ENCODE results near the gene AANAT.

AANAT gene

DNA sequence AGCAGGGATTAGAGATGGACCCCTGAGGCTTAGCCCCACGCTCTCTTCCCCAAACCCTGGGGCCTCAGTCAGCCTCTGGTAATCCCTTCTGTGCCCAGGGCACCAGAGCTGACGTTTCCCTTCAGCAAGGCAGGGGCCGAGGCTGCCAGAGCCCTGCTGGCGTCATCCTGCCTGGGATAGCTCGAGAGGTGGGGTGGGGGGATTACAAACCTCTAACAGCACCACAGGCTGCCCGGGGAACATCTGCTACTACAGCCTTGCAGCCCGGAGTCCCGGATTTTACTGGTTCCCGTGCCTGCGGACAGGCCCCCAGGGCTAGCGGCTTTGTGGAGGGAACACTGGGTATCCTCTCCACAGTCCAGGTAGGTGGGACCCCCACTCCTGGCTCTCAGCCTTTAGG lies at the start of gene AANAT:
AANAT (plus strand) TSS at position 238 of the 400 bp plus-strand sequence. CDS start 1,144 bp downstream, outside the sequence.
- no peak for DNase-seq (ENCODE audit: low read depth)

DNA sequence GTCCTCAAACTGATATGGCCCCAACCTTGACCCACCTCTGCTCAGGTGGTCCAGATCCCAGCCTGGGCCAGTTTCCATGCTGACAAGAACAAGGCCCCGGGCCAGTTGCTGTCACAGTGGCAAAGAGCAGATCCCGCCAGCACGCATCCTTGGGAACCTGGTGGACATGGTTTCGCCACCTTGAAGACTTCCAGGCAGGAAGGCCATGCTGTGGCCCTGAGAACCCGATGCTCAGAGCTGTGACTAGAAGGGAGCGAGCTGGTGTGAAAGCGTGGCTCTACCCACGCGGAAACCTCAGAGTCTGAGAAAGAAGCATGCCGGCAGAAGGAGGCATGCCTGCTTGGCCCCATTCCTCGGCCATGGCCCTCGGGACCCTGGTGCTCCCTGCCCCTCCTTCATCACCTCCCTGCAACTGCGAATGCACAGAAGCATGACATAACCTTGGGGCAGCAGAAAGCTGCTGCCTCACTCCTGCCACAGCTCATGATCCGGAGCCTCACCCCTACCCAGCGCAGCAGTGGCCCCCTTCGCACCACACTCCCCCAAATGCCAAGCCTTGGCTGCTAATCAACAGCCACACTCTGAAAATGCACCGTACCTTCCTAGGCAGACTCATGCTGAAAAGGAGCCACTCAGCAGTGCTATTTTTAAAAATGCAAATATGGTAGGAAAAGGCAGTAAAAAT lies 47.7 kb upstream of the AANAT start:
- no peak for DNase-seq (ENCODE audit: low read depth)

DNA sequence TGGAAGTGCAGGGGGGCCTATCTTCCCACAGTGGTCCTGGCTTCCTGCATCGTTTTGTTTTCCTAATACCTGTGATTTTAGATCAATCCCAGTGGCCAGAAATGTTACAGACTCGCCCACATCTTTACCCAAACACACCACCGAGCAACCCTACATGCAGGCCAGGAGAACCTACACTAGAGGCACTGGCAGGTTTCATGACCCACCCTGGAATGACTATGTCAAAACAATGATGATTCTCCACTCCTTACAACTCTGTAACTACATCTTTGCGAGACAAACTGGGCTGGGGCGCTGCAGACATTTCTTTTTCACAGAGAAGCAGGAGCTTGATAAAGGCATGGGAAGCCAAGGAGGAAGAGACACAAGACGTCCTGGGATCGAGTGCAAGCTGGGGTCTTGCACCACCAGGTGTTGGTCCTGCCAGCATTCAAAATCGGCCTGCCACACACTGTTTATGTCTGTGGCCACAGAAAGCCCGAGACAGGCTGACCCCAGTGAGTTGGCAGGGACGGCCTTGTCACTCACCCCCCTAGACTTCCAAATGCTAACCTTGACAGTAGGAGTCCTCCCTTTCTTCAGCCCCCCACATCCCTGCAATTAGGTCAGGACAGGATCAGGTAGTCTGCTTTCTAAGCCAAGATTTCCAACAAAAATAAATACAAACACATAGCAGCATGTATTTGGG lies 46.9 kb upstream of the AANAT start:
- no peak for DNase-seq (ENCODE audit: low read depth)

DNA sequence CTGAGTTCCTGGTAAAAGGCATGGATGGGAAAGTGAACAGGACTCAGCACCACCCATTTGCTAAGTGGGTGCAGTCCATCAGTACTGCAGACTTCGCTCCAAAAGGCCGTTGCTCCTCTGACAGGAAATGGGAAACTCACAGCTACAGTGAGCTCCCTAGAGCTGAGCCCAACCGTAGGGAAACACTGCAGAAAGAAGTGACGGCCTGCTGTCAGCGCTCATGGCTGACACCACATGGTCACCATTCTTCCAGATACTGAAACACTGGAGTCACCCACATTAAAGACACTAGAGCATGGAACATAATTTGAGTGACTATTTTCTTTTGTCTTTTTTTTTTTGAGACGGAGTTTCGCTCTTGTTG lies 46.4 kb upstream of the AANAT start:
- DNase-seq (ENCODE audit: low read depth): no peak

DNA sequence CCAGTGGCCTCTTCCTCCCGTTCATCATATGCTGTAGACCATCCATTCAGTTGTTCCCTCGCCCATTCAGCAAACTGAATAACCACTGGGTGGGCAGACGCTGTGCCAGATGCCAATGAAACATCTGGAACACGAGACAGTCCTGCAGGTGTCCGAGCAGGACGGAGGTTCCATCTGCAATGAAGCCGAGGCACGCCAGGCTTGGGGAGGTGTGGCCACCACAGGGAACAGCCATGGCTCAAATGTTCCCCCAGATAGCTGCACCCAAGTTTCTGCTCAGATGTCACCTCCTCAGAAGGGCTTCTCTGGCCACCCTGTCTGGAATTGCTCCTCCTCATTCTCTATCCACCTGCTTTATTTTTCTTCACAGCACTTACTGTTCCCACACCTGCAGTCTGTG lies 45.0 kb upstream of the AANAT start:
- no peak for DNase-seq (ENCODE audit: low read depth)

DNA sequence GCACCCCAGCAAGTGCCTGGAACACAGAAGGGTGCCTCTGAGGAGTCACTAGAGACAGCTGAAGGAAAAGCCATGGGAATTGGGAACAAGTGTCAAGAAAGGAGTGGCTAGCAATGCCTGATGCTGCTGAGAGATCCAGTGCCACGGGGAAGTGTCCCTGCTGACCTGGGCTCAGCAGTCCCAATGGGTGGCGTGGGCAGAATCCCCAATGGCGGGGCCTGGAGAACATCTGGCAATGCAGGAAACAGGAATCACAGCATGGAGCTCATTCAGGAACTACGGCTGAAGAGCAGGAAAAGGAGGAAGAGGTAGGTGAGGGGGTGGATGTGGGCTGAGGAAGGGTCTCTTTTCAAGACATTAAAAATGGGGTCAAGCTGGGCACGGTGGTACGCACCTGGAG lies 44.5 kb upstream of the AANAT start:
- no peak for DNase-seq (ENCODE audit: low read depth)

DNA sequence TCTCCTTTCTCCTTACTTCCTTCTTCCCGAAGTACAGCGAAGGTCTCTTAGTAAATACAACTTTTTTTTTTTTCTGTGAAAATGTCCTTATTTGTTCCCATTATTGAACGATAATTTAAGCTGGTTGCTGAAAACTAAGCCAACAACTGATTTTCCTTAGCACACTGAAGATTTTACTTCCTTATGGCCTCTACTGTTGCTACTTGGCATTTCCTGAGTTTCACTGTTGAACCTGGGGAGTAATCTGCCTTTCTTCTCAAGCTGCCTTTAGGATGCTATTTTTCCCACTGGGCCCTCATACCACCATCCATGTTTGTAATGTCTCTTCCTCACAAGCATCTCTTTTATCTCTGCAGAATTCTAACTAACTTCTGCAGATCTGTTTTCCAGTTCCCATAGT lies 40.5 kb upstream of the AANAT start:
- no peak for DNase-seq (ENCODE audit: low read depth)

DNA sequence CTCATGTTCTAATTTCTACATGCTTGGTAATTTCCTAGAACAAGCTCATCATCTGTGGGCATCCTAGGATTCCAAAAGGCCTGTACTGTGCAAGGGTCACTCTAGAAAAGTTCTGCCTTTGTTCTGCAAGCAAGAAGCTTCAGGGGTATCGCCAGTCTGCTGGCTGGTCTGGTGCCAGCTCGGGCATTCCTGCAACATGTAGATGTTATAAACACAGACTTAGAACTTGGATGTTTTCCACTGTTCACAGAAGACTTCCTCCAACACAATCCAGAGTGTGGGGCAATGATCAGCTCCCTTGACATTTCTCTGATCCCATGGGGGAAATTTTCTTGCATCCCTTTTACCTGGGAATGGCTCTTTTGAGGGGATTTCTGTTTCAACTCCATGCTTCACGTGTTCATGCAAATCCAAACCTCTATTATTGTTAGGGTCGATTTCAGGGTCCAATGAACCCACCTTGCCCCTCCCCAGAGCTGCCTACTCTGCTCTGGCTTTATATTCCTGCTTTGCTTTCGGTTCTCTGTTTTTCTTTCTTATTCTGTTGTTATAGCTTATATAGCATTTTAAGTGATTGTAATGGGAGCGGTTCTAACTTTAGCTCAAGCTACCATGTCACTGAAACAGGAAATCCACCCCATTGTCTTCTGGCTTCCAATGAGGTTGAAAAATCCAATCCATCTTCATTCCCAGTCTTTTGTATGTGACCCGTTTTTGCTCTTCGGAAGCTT lies 39.7 kb upstream of the AANAT start:
- no peak for DNase-seq (ENCODE audit: low read depth)

DNA sequence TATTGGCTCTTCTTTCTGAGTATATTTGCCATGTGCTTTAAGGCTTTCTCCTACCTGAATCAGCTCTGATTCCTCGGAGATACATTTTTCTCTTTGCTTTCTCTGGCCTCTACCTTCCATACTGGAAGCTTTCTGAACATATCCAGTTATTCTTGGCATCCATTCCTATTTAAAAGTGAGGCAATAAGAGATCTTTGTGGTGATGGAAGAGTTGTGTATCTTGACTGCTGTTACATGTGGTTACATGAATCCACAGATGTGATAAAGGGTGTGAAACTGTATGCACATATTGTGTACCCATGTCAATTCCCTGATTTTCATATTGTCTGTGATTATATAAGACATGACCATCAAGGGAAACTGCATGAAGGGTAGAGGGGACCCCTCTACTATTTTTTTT lies 38.9 kb upstream of the AANAT start:
- DNase-seq (ENCODE audit: low read depth): no peak

DNA sequence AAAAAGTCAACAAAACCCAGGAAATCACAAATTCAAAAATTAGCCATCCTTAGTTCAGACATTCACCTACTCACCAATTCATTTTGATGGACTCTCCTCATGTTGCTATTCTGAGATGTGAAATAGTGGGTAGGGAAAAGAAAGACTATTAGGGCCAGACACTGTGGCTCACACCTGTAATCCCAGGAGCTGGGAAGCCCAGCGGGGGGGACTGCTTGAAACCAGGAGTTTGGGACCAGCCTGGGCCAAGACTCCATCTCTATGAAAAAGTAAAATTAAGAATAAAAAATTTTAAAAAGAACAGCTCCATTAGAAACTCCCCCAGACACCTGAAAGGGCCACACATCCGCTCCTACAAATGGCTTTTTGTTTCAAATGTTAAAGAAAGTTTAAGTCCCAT lies 35.9 kb upstream of the AANAT start:
- DNase-seq (ENCODE audit: low read depth): no peak

DNA sequence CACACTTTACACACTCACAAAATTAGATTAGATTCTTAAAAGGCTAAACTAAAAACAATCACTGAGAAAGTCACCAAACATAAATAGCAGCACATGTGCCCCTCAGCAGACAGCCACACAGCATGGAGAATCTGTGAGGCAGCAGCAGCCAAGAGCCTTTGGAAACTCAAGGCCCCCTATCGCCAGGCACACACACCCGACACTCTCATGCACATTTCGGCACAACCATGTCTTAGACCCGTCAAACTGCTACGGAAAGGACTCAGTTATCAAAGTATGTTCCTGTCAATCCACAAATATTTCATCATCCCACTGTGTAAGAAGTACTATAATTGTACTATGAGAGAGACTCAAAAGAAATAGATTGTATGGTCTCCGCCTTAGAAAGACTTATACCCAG lies 35.4 kb upstream of the AANAT start:
- no peak for DNase-seq (ENCODE audit: low read depth)

DNA sequence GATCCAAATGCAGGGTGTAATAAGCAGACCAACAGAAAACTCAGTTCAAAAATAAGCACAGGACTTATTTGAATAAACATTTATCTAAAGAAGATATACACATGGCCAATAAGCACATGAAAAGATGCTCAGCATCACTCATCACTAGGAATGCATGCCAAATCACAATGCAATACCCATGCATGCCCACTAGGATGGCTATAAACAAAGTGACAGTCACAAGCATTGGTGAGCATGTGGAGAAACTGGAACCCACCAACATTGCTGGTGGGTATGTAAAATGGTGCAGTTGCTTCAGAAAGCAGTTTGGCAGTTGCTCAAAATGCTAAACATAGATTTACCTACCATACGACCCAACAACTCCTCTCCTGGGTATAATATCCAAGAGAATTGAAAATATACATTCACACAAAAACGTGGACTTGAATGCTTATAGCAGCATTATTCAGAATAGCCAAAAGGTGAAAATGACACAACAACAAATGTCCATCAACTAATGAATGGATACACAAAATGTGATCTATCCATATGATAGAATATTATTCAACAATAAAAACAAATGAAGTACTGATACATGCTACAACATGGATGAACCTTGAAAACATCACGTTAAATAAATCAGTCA lies 34.6 kb upstream of the AANAT start:
- no peak for DNase-seq (ENCODE audit: low read depth)

DNA sequence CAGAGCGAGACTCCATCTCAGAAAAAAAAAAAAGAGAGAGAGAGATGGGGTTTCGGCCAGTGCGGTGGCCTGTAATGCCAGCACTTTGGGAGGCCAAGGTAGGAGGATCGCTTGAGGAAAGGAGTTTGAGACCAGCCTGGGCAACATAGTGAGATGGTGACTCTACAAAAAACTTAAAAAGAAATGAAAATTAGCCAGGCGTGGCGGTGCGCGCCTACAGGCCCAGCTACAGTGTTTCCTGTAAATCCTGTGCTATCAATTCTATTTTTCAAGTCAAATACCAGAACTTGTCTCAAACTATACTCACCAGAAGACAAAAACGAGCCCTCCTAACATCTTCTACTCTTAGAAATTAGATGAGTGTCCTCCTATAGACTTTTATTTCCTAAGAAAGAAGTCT lies 33.7 kb upstream of the AANAT start:
- DNase-seq (ENCODE audit: low read depth): no peak

DNA sequence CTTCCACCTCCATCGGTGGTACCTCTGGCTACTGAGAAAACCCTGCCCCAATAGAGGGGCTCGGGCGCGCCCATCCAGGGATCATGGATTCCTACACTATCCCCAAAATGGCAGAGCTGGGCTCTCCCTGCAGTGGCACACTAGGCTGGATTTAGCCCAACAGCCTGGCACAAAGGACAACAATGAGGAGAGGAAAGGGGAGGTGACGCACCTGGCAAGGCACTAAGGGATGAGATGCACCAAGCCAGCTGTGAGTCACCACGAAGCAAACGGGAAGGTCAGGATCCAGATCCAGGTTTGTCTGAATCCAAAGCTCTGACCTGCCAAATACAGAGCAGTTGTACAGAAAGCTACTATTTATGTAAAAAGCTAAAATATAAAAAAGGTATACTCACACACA lies 32.5 kb upstream of the AANAT start:
- DNase-seq (ENCODE audit: low read depth): no peak

DNA sequence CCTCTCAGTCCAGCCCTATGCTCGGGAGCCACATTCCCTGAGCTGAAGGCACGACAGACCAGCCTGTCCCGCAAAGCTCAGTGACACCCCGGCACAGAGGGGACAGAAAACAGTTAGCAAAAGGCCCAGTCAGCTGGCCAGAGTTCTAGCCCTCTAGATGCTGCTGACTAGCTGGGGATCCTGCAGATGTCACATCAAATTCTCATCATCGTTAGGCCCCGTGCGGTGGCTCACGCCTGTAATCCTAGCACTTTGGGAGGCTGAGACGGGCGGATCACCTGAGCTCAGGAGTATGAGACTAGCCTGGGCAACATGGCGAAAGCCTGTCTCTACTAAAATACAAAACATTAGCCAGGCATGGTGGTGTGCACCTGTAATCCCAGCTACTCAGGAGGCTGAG lies 31.7 kb upstream of the AANAT start:
- DNase-seq (ENCODE audit: low read depth): no peak

DNA sequence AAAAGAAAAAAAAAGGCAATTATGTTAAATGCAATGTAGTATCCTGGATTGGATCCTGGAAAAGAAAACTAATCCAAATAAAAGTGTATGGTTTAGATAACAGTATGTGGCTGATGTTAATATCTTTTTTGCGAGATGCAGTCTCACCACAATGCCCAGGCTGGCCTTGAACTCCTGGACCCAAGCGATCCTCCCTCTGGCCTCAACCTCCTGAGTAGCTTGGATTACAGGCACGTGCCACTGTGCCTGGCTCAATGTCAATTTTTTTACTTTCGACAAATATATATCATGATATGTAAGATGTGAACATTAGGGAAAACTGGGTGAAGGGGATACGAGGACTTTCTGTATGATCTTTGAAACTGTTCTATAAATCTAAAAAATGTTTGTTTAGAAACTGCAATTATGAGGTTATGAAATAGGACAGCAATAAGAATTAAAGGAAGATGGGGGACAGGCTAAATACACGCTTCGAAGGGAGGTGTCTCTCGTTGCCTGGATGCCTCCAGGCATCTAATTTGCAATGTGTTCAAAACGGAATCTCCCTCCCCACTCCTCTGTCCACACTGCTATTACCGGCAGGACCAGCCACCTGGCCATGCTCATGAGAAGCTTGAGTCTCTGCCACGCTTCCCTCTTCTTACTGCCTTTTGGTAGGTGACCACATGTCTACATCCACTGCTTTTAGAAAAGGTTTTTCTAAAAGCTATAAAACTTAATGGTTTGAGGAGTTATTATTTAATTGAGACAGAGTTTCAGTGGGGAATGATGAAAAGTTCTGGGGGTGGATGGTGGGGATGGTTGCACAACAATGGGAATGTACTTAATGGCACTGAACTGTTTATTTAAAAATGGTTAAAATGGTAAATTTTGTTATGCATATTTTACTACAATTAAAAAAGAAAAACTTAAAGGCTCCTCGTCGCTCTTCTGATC lies 29.7 kb upstream of the AANAT start:
- no peak for DNase-seq (ENCODE audit: low read depth)

DNA sequence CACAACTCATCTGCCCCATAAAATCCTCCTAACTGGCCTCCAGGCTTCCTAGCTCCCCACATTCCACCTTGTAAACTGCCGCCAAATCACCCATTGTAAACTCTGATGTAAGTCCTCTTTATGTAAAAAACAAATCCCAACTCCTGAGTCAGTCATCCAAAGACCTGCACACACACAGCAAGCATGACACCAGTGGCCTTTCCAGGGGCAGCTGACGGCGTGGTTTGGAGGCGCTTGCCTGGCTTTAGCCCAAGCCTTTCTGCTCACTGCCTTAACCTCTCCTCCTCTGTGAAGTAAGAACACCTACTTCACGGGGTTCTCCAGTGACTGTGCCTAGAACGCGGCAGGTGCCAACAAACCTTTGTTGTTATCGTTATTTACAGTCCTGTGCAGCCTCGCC lies 28.5 kb upstream of the AANAT start:
- DNase-seq (ENCODE audit: low read depth): no peak

DNA sequence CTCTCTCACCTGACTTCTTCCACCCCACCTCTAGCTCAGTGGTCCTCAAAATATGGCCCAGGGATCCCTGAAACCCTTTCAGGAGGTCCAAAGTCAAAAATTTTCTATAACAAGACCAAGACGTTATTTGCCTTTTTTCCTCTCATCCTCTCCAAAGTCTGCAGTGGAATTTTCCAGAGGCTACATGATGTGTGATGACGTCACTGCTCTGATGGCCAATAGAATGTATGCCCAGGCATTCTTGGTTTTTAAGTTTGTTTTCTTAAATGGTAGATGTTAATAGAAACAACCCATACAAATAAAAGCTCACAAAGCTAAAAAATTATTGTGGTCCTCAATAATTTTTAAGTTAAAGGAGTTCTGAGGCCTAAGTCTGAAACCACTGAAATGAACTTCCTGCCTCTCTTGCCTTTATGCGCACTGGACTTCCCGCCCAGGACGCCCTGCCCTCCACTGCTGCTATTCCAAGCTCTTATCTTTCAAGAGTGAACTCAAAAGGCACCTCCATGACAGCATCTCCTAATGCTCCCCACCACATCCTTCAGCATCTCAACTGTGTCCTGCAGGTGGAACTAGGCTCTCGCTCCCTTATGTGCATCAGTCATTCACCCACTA lies 28.0 kb upstream of the AANAT start:
- no peak for DNase-seq (ENCODE audit: low read depth)

DNA sequence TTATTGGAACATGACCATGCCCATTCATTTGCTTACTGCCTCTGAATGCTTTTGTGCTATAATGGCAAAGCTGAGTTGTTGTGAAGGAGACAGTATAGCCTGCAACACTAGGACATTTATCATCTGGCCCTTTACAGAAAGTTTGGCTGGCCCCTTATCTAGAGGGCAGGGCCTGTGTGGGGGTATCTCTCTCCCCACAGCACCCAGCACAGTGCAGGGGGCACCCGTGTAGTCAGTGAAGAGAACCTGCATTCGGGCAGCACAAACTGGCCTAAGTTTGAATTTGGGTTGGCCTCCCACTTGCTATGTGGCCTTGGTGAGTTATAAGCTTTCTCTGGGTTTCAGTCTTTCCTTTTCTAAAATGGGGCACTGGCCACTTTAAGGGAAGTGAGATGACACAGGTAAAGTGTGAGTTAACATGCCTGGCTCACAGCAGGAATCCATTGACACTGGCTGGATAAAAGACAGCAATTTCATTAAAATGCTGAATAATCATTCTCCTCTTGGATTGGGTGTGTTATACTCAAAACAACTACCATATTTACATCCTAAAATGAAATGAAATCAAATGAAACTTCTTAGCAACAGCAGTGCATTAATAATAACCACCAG lies 26.5 kb upstream of the AANAT start:
- no peak for DNase-seq (ENCODE audit: low read depth)

DNA sequence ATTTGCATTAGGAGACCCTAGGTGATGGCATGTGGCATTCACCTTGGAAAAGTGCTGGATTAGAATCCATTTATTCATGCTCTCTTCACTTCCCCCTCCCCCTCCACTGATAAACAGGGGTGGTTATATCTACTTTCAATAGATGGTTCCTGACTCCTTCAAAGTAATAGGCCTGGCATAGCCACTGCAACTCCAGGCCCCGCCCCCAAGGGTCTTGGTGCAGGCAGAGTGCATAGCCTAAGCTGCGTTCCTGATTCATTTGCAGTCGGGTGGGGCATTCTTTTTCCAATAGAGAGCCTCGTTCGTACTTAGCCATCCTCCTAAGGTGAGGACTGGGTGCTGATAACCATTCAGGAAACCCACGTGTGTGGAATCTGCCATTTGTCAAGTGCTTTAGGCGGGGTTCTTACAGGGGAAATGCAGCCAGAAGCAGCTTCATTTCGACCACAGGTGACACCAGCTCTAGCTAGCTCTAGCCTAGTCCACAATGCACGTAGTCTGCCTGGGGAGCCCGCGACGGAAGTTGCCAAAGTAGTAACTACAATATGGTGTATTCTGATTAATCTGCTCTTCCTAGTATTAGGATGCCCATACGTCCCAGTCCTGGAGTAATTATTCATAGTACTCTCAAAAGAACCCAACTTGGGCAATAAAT lies 25.6 kb upstream of the AANAT start:
- no peak for DNase-seq (ENCODE audit: low read depth)
